Ishikawa (cell line): ENCODE data around the gene BRS3.

ENCODE experiments used
- CEBPB ChIP-seq: IDR thresholded peaks from 2 replicates; pipeline ENCODE4 v1.6.1; 2012
- CREB1 ChIP-seq: IDR thresholded peaks from 2 replicates; pipeline ENCODE4 v1.6.1; 2012; ENCODE audit warnings: low read depth
- EGR1 ChIP-seq: IDR thresholded peaks from 2 replicates; pipeline ENCODE4 v1.6.1; 2012
- EP300 ChIP-seq: IDR thresholded peaks from 2 replicates; pipeline ENCODE4 v1.6.1; 2012; ENCODE audit warnings: borderline replicate concordance
- FOXM1 ChIP-seq: IDR thresholded peaks from 2 replicates; pipeline ENCODE4 v1.6.1; 2012; ENCODE audit warnings: low read depth, borderline replicate concordance
- NFIC ChIP-seq: IDR thresholded peaks from 2 replicates; pipeline ENCODE4 v1.6.1; 2012
- RAD21 ChIP-seq: IDR thresholded peaks from 2 replicates; pipeline ENCODE4 v1.6.1; 2012; ENCODE audit warnings: low read depth
- TAF1 ChIP-seq: IDR thresholded peaks from 2 replicates; pipeline ENCODE4 v1.6.1; 2012; ENCODE audit warnings: low read depth, mild to moderate bottlenecking
- TCF12 ChIP-seq: IDR thresholded peaks from 2 replicates; pipeline ENCODE4 v1.6.1; 2012; ENCODE audit warnings: low read depth
- TEAD4 ChIP-seq: IDR thresholded peaks from 2 replicates; pipeline ENCODE4 v1.6.1; 2012
- YY1 ChIP-seq: IDR thresholded peaks from 2 replicates; pipeline ENCODE4 v1.6.1; 2012; ENCODE audit warnings: low read depth
- ZBTB7A ChIP-seq: IDR thresholded peaks from 2 replicates; pipeline ENCODE4 v1.6.1; 2012; ENCODE audit warnings: low read depth
- TF ChIP-seq, protein P1 (sequence below): IDR thresholded peaks from 2 replicates; pipeline ENCODE4 v1.6.1; 2012
- TF ChIP-seq, protein P2 (sequence below): IDR thresholded peaks from 2 replicates; pipeline ENCODE4 v1.6.1; 2012
- TF ChIP-seq, protein P3 (sequence below): IDR thresholded peaks from 2 replicates; pipeline ENCODE4 v1.6.1; 2012; ENCODE audit warnings: low read depth, mild to moderate bottlenecking

Gene BRS3

DNA sequence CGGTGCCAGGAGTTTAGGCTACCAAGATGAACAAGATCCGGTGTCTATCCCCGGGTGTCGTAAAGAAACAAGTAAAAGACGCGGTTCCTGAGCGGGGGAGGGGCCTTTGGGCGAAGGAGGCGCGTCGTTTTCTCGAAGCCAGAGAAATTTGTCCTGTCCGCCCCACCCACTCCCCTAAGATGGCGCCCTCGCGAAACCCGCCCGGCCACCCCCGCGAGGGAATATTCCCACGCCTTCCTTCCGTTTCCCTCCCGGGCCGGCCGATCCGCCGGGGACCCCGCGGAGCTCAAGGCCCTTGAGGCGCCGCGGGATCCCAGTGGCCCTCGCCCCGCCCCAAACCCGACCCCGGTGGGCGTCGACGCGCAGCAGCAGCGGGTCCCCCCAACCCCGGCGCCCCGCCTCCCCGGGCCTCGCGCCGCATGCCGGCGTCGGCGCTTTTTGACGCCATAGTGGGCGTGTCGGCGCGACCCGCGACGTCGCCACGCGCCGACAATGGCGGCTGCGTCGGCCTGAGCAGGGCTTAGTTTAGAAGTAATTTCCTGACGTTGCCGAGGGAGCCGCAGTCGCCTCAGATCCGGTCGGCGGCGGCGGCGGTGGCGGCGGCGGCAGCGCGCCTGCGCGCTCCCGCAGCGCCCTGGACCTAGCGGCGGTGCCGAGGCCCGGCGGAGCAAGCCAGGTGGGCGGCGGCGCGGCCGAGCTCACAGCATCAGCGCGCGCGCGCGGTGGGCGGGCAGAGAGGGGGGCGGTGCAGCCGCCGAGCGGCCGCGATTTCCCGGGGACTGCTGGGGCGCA, 9.2 kb downstream of the BRS3 start:
- TF ChIP-seq, protein P1, sequence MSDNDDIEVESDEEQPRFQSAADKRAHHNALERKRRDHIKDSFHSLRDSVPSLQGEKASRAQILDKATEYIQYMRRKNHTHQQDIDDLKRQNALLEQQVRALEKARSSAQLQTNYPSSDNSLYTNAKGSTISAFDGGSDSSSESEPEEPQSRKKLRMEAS: peak; percentile 52
- TF ChIP-seq TAF1 (peak; percentile 52), EGR1 (0 out of 2 replicates have a peak, but pooled peaks have one; percentile 30), TCF12 (no peak), EP300 (no peak), YY1 (peak; percentile 81), CREB1 (peak; percentile 85)
- TF ChIP-seq, protein P2, sequence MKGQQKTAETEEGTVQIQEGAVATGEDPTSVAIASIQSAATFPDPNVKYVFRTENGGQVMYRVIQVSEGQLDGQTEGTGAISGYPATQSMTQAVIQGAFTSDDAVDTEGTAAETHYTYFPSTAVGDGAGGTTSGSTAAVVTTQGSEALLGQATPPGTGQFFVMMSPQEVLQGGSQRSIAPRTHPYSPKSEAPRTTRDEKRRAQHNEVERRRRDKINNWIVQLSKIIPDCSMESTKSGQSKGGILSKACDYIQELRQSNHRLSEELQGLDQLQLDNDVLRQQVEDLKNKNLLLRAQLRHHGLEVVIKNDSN: no peak

DNA sequence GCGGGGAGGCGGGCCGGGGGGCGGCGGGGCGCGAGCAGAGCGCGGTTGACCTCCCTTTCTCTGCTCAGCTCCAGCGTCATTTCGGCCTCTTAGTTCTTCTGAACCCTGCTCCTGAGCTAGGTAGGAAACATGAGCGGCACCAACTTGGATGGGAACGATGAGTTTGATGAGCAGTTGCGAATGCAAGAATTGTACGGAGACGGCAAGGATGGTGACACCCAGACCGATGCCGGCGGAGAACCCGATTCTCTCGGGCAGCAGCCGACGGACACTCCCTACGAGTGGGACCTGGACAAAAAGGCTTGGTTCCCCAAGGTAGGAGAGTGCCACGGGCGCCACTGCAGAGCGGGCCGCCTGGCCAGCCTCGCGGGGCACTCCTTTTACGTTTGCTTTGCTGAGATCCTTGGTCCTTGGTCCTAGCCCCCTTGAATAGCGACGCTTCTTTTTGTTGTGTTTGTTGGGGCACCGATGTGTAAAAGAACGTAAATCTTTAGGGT, 9.9 kb downstream of the BRS3 start, which contains the start of gene HTATSF1:
Gene HTATSF1 (plus strand): TSS at position 37 of the 497 bp plus-strand sequence. CDS start 93 bp downstream, at position 130.
- no peak for TF ChIP-seq CEBPB

DNA sequence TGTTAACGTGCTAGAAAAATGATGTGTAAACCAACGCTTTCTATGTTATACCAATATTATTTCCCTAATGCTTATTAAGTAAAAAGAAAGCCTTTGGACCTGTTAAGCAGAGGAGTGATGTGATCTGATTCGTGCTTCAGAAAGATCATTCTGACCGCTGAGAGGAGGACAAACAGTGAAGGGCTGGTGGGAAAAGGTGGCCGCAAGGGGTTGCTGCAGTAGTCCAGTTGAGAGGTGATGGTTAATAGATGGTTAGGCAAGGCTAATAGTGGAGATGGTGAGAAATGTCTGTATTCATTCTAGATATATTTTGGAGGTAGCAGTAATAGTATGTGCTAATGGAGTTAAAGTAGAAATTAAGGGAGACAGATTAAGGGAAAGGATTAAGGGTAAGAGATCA, 31.3 kb downstream of the BRS3 start:
- TF ChIP-seq FOXM1: no peak
- TF ChIP-seq, protein P3, sequence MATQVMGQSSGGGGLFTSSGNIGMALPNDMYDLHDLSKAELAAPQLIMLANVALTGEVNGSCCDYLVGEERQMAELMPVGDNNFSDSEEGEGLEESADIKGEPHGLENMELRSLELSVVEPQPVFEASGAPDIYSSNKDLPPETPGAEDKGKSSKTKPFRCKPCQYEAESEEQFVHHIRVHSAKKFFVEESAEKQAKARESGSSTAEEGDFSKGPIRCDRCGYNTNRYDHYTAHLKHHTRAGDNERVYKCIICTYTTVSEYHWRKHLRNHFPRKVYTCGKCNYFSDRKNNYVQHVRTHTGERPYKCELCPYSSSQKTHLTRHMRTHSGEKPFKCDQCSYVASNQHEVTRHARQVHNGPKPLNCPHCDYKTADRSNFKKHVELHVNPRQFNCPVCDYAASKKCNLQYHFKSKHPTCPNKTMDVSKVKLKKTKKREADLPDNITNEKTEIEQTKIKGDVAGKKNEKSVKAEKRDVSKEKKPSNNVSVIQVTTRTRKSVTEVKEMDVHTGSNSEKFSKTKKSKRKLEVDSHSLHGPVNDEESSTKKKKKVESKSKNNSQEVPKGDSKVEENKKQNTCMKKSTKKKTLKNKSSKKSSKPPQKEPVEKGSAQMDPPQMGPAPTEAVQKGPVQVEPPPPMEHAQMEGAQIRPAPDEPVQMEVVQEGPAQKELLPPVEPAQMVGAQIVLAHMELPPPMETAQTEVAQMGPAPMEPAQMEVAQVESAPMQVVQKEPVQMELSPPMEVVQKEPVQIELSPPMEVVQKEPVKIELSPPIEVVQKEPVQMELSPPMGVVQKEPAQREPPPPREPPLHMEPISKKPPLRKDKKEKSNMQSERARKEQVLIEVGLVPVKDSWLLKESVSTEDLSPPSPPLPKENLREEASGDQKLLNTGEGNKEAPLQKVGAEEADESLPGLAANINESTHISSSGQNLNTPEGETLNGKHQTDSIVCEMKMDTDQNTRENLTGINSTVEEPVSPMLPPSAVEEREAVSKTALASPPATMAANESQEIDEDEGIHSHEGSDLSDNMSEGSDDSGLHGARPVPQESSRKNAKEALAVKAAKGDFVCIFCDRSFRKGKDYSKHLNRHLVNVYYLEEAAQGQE: no peak
- no peak for TF ChIP-seq ZBTB7A
- TF ChIP-seq TAF1: no peak
- no peak for TF ChIP-seq EGR1
- TF ChIP-seq RAD21: no peak
- TF ChIP-seq CREB1: no peak
- TF ChIP-seq, protein P2: no peak
- TF ChIP-seq NFIC: no peak
- TF ChIP-seq, protein P1: no peak
- TF ChIP-seq TCF12: no peak
- TF ChIP-seq EP300: no peak
- TF ChIP-seq CEBPB: no peak

DNA sequence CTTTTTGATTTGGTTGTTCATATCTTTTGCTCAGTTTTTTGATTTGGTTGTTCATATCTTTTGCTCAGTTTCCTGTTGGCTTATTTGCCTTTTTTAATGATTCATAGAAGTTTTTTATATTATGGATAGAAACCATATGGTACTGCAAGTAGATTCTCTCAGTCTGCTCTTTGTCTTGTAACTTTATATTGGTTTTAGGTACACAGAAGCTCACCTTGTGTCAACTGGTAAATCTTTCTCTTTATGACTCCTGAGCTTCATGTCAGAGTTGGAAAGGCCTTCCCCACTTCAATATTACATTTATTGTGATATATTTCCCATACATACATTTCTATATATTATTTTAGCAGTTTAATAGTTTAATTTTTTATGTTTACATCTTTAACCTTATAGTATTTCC, 36.0 kb downstream of the BRS3 start:
- no peak for TF ChIP-seq EP300
- no peak for TF ChIP-seq TAF1
- no peak for TF ChIP-seq FOXM1
- TF ChIP-seq NFIC: no peak
- TF ChIP-seq, protein P2: no peak
- no peak for TF ChIP-seq ZBTB7A
- TF ChIP-seq CEBPB: no peak

DNA sequence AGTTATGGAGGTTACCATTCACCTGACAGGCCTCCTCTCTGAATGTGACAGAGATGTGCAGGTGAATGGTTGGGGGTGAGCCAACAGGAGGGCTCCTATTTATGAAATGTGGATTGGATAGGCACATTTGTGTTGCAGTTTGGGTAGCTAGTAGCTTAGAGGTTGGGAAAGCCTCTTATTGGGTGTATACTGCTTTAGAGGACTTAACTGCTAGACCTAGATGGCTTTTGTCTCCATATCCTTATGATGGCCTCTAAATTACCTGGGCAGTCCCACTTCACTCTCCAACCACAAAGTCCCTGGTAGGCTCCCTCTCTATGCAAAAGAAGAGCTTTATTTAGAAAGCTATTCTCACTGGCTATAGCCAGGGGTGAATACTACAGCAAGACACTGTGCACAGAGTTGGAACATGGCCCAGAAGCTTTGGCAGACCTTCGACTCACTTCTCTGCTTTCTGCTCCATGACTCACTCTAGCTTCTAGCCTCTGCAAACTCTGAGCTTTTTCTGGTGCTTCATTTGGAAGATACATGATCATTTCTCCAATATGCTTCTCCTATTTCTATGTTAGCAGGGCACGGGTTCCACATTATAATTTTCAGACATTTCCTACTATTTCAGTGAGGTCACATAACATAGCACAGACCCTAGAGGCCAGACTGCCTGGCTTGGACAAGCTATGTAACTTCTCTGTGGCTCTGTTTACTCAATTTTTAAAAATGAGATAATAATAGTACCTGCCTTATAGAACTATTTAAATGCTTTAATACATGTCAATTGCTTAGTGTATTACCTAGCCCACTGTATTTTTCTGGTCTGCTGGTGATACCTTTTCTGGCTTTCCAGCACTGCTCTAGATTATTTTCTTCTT, 38.2 kb downstream of the BRS3 start:
- TF ChIP-seq, protein P2: no peak
- TF ChIP-seq EP300 (no peak), YY1 (no peak), TCF12 (no peak), RAD21 (no peak), FOXM1 (no peak), TAF1 (no peak), TEAD4 (no peak), CEBPB (no peak), ZBTB7A (no peak), EGR1 (no peak), CREB1 (no peak), NFIC (no peak)
- TF ChIP-seq, protein P3: no peak
- TF ChIP-seq, protein P1: no peak
